SW 1271 (cell line): Measurements from ENCODE around the gene PYGO2.

ENCODE experiments used
- DNase-seq, 2 experiments: peaks; one replicate each; lab custom pipeline; 2025; lab: John Stamatoyannopoulos, UW

Gene PYGO2

GRCh38 chr1:154962156-154962749 is 671 bp upstream of the PYGO2 start:
- peak in 1 of 2 experiments; percentile 35 for DNase-seq

- no peak for DNase-seq
Measured at GRCh38 chr1:154960446-154961136, 991 bp downstream of the PYGO2 start.

GRCh38 chr1:154959426-154959780 is 2.2 kb downstream of the PYGO2 start:
- no peak for DNase-seq

- DNase-seq, result no peak
Measured at GRCh38 chr1:154958681-154959425, 2.7 kb downstream of the PYGO2 start.

- DNase-seq, result no peak
Measured at GRCh38 chr1:154958036-154958435, 3.5 kb downstream of the PYGO2 start.

- DNase-seq, result no peak
Measured at GRCh38 chr1:154957091-154957657, 4.4 kb downstream of the PYGO2 start.

- no peak for DNase-seq
Measured at GRCh38 chr1:154956544-154956941, 5.0 kb downstream of the PYGO2 start.

- DNase-seq, result peak in 1 of 2 experiments; percentile 77
Measured at GRCh38 chr1:154955718-154956543, 5.7 kb downstream of the PYGO2 start, which contains the start of gene PBXIP1. PBXIP1 (minus strand) TSS chr1:154956099; CDS start chr1:154953721, 2,378 bp downstream.

GRCh38 chr1:154955039-154955717 is 6.4 kb downstream of the PYGO2 start:
- DNase-seq, result peak in 1 of 2 experiments; percentile 22

- DNase-seq, result no peak
Measured at GRCh38 chr1:154954541-154954940, 7.0 kb downstream of the PYGO2 start.

- DNase-seq, result no peak
Measured at GRCh38 chr1:154953611-154954038, 8.0 kb downstream of the PYGO2 start.

GRCh38 chr1:154952664-154953063 is 8.9 kb downstream of the PYGO2 start:
- DNase-seq, result no peak

- no peak for DNase-seq
Measured at GRCh38 chr1:154951901-154952657, 9.5 kb downstream of the PYGO2 start.

GRCh38 chr1:154948079-154948478 is 13.5 kb downstream of the PYGO2 start:
- DNase-seq, result no peak

GRCh38 chr1:154945962-154946850 is 15.4 kb downstream of the PYGO2 start:
- no peak for DNase-seq

- no peak for DNase-seq
Measured at GRCh38 chr1:154945160-154945961, 16.2 kb downstream of the PYGO2 start.

- no peak for DNase-seq
Measured at GRCh38 chr1:154944401-154945159, 17.0 kb downstream of the PYGO2 start.
